ENCODE results near the gene ANXA2R.
A peak's percentile ranks its signal among the peaks of the same experiment; 100 is the strongest.
"Not testable (repeated sequence)": the region's sequence is repeated elsewhere in the genome, so short reads cannot be mapped to it uniquely, and the experiment has no call there.

The ANXA2R gene

GRCh38 chr5:43060020-43060419 is 19.9 kb upstream of the ANXA2R start:
- DNase-seq, result not testable (repeated sequence)

DNA sequence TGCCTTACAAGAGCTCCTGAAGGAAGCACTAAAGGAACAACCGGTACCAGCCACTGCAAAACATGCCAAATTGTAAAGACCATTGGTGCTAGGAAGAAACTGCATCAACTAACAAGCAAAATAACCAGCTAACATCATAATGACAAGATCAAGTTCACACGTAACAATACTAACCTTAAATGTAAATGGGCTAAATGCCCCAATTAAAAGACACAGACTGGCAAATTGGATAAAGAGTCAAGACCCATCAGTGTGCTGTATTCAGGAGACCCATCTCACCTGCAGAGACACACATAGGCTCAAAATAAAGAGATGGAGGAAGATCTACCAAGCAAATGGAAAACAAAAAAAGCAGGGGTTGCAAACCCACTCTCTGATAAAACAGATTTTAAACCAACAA is 15.0 kb upstream of the ANXA2R start:
- not testable (repeated sequence) for DNase-seq

DNA sequence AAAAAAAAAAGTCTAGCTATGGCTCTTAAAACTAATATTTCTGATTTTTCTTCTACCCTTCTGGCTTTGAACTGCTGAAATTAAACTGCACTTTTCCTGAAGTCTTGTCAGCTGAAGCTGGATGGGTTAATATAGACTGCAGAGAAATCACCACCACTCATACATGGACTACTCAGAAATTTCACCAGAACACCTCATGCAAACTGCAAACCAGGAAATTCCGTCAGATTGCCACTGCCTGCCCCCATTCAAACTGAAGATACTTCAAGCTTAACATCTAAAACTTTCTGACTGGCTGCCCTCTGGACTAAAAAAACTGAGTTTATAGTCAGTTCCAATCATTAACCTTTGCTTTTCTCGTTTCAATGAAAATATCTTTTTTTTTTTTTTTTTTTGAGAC is 11.6 kb upstream of the ANXA2R start:
- DNase-seq, result no peak

DNA sequence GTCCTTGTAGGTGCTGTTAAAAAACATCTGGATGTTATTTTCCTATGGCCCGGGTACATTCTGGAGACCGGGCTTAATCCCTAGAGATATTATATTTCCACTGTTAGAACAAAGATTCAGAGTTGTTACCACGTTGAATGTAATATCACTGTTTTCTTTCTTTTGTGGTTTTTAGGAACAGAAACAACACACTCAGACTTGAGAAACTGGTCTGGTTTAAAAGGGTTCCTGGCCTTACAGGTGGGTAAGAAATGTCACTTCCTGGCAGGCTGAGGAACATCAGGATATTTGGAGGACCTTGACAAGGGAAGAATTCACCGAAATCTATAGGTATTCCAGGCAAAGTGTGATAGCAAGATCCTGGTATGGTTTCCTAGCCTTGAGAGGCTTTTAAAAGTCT is 10.3 kb upstream of the ANXA2R start:
- no peak for DNase-seq

GRCh38 chr5:43049236-43049635 is 9.1 kb upstream of the ANXA2R start:
- DNase-seq, result no peak

DNA sequence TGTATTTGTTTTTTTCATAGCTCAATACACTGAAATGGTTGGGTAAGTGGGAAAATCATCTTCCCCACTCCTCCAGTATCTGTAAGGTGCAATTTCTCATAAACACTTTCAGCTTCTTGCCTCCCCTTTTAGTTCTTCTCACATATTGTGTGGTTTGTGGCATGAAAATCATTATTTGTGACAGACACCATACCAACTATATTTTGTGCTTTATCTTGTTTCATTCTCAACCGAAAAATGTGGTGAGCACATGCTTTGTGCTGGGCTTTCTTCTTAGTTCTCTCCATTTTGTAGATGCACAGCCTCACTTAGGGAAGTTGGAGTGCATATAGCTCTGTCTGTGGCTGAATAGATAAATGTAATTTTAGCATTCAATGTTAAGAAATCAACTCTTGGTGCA is 6.4 kb upstream of the ANXA2R start:
- DNase-seq, result no peak

DNA sequence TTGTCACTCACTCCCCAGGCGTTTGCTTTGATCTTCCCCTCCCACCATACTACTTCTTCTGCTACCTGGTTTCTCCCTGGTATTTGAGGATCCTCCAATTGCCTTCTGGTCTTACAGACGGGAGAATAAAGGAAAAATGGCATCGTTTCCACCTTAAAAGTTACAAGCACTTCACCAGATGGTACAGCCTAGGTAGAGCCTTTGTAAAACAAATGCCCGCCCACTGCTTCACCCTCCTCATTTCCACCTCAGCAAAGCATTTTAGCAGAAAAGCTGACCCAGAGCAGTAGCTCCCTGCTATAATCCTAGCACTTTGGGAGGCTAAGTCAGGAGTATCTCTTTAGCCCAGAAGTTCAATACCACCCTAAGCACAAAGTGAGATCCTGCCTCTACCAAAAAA is 5.1 kb upstream of the ANXA2R start:
- DNase-seq, result no peak

DNA sequence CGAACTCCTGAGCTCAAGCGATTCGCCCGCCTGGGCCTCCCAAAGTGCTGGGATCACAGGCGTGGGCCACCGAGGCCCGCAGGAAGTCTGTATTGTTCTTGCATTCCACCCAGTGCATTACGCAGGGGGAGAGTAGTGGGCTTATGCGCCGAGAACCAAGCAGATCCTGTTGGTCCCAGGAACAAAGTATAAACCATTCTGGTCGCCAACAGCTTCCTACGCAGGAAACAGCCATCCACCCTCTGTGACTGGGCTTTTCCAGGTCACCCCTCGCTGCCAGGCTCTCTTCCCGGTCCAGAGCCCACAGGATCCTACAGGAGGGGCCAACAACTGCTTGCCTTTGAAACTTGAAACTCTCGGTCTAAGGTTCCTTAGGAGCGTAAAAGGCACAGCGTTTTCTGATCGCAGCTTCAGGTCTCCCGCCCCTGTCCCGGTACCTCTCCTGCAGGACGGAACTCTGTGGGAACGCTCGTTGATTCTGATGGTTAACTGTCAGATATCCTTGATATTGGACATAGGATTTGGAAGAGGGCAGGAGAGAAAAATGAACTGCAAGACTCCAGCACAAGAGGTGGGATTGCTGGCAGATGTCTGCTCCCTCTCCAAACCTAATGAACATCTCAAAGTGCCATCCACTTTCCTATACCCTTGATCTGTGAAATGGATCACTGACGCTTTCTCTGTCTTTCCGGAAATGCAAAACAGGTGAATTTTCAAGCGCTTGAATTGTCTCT is 4.2 kb upstream of the ANXA2R start:
- DNase-seq, result no peak

GRCh38 chr5:43043400-43043756 is 3.3 kb upstream of the ANXA2R start:
- DNase-seq, result no peak

DNA sequence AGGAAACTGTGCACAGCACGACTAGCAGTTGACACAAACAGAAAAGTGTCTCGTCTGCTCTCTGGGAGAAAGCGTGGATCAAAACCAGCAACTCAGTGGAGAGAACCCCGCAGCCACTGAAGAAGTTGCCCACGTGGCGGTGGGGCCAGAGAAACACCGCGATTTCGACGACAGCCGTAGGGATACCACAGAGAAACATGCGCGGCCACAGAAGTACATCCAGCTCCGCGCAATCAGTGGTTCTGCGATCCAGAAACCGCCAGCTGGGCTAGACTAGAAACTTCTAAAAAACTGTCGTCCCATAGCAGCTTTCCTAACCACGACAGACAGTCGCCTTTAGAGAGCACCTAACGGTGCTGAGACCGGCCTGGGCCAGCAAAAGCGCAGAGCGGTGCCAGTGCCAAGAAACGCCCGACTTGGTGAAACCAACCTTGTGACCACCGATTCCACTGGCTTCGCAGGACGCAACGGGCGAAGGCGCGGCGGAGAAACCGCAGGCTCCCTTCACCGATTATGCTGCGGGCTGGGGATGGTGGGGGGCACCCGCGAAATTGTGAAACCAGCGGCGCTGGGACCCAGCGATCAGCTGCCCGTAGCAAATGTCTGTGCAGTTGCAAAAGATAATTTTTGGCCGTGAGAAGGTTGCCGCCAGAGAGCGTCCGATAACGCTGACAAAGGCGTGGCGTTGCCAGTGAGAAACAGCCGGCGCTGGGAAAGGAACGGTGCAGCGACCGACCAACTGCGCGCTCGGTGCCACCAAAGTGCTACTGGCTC is 2.7 kb upstream of the ANXA2R start:
- DNase-seq, result peak; percentile 59

DNA sequence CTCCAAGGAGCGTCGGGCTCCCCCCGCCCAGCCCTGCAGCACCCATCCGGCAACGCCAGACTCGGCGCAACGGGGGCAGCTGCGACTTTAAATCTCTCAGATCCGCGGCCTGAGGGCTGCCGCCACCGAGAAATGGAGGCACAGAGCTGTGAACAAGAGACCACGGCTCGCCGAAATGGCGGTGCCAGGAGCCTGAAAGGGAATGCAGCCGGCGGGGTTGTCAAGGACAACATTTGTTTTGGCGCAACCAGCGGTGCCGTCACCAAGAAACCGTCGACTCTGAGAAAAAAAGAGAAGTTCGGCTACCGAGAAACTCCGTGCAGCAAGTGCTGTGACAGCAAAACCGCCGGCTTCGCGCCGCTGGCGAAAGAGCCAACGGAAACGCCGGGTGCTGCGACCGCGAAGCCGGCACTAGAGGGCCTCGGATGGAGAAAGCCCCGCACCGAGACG is 2.1 kb upstream of the ANXA2R start:
- DNase-seq, result peak; percentile 76

- DNase-seq, result no peak
These were observed 1.6 kb upstream of the ANXA2R start for GRCh38 chr5:43041669-43042175.

DNA sequence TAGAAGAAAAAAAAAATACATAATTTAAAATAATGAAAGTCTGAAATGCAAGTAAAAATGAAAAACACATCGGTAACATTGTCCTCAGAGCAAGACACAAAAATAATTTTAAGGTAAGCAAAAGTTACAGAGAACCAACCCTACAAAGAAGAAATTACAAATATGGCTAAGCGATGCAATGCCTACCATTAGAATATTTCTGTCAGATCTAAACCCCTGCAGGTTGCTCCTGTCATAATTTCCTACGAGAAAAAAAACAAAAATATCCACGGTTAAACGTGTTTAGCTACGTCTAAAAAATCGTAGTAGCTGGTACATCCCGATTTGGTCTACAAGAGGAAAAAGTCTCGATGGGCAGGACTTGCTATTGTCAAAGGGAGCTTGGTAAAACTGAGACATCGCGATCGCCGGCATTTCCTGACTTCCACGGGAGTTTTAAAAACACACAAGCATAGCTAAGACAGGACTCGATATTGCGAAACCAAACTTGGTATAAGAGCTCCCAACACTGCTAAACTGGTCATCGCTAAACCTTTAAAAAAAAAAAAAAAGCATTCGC is 1.1 kb upstream of the ANXA2R start:
- peak; percentile 24 for DNase-seq

GRCh38 chr5:43039471-43040286 is 440 bp downstream of the ANXA2R start:
- DNase-seq, result peak; percentile 69

DNA sequence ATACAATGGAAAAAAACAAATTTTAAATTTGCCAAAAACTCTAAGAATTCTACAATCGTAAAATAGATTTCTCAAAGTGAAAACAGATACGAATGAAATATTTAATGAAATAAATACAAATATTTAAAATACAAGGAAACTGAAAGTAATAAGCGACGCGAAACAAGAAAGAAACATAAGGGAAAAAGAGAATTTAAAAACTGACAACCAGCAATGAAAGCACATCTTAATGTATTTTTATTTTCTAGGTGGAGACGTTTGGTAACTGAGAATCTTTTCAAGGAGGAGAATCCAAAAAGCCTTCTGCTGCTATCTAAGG is 1.0 kb downstream of the ANXA2R start:
- DNase-seq, result no peak

GRCh38 chr5:43038496-43038989 is 1.6 kb downstream of the ANXA2R start:
- peak; percentile 37 for DNase-seq

DNA sequence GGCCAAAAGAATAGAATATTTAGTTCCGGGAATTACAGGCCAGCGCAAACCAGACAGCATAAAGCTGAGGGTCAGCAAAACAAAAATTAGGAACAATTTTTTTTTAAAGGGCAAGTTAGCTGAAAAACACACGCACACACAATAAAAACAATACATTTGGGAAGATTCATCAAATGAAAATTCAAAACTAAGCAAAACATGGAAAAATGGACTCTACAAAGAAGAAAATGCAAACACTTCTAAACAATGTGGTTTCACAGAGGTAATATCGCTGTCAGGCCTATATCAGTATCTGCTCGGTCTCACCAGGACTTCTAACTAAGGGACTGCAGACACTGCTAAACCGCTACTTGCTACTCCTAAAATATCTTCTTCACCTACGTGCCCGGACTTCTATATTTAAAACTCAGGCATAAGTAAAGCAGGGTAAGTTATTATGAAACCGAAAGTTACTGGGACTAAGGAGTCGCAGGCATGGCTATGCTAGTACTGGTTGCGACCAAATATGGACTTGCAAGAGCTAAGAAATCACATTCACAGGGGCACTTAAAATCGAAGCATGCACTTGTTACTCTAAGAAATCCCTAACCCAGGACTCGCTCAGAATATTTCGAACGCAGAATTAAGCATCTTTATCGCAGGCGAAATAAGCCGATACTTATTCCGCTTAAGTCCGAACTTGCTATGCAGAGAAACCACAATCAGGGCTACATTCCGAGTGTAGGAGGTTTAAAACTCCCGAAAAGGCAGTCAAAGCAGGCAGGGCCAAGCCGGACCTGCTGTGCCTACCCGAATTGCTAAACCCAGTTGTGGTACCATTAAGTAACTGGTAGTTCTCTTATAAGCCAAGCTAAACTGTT is 2.3 kb downstream of the ANXA2R start:
- DNase-seq, result no peak

DNA sequence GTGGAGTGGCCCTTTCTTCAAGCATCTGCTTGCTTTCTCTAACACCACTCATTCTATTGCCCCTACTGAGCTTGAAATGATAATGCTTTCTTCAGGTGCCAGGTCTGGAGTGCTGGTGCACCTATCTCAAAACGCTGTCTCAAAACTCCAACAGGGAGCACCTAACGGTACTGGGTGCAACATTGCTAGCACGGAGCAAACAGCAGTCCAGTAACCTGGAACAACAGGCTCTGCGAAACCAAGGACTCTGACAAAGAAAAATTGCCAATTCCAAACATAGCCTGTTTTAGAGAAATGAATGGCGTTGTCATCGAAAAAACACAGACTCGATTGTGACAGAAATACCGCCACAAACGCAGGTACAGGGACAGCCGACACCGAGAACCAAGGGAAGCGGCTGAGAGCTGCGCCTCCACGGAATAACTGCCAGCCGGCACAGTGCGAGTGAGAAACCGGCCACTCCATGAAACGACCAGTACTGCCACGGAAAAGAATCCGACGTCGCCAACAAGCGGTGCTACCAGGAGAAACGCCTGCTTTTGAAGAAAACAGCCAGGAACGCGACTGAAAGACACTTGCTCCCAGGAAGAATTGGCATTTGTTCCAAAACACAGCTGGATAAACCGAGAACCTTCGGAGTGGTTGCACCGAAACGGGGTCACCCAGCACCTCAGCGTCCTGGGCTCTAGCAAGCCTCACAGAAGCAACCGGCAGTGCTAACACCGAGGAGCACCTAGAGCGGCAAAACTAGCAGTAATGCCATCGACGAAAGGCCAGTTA is 3.1 kb downstream of the ANXA2R start:
- DNase-seq, result no peak

GRCh38 chr5:43036409-43036808 is 3.7 kb downstream of the ANXA2R start:
- no peak for DNase-seq

DNA sequence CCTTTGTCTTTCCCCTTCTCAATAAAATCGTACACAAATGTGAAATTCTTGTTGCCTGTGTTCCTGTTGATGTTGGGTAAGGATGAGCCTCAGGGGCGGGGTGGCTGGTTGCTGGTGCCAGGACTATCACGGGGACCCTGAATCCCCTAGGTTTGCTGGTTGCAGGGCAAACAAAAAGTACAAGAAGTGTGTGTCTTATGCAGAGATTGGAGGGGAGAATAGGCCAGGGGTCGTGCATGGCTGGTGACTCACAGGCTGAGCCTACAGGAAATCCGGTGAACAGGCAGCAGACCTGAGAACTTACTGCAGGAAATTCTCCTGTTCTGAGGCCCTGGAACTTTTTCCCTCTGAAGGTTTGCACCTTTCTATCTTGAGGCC is 5.5 kb downstream of the ANXA2R start:
- DNase-seq, result no peak
